HG03469 (cell line): Measurements from ENCODE around the gene NECTIN4.
"Not testable (repeated sequence)": the region's sequence is repeated elsewhere in the genome, so short reads cannot be mapped to it uniquely, and the experiment has no call there.

Experiments used
- ATAC-seq: cut with Tn5 transposase; IDR thresholded peaks from one replicate; pipeline ENCODE4 v1.9.1; 2021; ENCODE audit warnings: mild to moderate bottlenecking, moderate library complexity, moderate number of reproducible peaks; ENCODE audit not compliant: unreplicated experiment

NECTIN4 gene

GRCh38 chr1:161033751-161034150 is 55.6 kb downstream of the NECTIN4 start:
- no peak for ATAC-seq

DNA sequence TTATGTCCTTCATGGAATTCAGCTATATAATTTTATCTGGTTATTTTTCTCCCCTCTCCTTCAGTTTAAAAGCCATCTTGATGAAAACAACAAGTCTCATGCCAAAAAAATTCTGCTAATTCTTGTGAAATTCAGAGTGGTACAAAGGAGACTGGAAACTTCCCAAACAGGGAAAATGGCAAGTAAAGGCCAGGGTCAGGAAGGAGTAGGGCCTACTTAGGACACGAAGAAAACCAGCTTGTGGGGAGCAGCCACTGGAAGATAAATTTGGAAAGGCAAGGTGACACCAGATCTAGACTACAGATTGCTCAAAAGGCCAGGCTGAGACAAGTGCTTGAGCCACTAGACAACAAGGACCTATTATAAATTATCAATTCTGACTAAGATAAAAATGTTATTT is 56.9 kb downstream of the NECTIN4 start:
- no peak for ATAC-seq

DNA sequence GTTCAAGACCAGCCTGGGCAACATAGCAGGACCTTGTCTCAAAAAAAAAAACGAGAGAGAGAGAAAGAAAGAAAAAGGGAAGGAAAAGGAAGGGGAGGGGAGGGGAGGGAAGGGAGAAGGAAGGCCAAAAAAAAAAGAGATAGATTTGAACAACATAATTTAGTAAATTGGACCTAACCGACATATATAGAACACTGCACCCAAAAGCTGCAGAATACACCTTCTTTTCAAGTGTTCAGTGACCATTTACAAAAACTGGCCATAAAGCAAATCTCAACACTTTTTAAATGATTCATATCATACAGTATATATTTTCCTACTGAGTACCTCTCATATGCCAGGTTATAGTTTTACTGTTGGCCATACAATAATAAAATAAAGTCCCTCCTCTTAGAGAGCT is 57.5 kb downstream of the NECTIN4 start:
- ATAC-seq = no peak

DNA sequence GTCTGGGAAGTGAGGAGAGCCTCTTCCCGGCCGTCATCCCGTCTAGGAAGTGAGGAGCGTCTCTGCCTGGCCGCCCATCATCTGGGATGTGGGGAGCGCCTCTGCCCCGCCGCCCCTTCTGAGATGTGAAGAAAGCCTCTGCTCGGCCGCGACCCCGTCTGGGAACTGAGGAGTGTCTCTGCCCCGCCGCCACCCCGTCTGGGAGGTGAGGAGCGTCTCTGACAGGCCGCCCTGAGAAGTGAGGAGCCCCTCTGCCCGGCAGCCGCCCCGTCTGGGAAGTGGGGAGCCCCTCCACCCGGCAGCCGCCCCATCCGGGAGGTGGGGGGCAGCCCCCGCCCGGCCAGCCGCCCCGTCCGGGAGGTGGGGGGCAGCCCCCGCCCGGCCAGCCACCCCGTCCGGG is 59.9 kb downstream of the NECTIN4 start:
- not testable (repeated sequence) for ATAC-seq

DNA sequence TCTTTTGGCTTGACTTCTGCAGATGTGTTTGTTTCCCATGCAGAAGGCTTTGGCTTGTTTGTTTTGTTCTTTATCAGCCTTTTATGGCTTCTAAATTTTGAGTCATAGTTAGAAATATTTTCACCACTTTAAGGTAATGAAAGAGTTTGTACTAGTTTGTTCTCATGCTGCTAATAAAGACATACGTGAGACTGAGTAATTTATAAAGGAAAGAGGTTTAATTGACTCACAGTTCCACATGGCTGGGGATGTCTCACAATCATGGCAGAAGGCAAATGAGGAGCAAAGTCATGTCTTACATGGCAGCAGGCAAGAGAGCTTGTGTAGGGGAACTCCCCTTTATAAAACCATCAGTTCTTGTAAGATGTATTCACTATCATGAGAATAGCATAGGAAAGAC is 62.4 kb downstream of the NECTIN4 start:
- not testable (repeated sequence) for ATAC-seq

DNA sequence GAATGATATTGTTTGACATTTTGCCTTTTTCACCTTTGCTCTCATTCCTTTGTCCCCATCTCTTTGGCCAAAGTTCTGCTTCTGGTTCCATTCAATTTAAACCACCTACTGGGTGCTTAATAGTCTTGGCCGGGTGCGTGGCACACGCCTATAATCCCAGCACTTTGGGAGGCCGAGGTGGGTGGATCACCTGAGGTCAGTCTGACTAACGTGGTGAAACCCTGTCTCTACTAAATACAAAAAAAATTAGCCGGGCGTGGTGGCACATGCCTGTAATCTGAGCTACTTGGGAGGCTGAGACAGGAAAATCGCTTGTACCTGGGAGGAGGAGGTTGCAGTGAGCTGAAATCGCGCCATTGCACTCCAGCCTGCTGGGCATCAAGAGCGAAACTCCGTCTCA is 66.9 kb downstream of the NECTIN4 start:
- not testable (repeated sequence) for ATAC-seq

DNA sequence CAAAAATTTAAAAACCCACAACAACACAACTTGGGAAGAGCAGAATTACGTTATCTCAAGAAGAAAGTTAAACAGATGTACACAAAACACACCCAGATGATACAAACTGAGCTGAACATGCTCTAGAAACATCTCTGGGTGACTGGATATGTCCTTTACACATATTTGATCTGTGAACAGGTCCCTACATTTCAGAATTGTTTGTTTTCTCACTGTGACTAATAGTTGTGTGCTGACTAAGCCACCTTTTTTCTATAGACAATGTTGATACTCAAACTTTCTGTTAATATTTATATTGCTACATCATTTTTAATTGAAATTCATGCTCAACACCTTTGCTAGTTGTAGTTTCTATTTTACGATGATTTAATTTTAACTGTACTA is 67.4 kb downstream of the NECTIN4 start:
- no peak for ATAC-seq

- peak; percentile 69 for ATAC-seq
Observed at GRCh38 chr1:161021165-161021969, 68.0 kb downstream of the NECTIN4 start.
